ENCODE results near the gene ZDHHC21.

DNA sequence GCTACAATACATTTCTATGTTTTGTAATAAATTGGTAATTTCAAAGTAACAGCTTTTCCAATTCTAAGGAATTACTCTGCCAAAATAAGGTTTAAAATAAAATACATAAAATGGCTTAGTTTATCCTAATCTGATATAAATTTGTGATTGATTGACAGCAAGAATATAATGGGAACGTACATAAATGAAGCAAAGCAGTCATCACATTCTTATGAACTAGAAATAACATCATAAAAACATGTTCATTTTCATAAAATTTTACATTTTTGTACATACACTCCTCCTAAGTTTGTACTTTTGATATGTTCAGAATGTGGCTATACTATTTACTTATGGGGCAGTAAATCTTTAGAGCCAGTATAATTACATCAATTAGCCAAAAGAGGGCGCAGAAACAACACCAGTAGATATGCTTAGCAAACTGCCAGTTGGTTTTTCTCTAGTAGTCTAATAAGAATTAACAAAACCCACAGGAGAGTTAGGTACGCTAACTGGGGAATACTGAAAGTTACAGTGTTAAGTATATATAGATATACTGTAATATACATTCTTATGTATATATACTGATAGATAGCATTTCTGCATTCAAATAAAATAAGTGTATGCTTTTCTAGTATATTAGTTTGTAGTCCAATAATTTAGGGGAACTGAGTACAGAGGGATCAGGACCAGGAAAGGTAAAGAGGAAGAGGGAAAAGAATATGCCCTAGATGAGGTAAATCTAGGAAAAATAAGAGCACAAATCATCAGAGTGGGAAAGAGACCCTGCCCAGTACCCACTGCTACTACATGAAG, 76.8 kb downstream of the ZDHHC21 start:
- TF ChIP-seq, protein P1, sequence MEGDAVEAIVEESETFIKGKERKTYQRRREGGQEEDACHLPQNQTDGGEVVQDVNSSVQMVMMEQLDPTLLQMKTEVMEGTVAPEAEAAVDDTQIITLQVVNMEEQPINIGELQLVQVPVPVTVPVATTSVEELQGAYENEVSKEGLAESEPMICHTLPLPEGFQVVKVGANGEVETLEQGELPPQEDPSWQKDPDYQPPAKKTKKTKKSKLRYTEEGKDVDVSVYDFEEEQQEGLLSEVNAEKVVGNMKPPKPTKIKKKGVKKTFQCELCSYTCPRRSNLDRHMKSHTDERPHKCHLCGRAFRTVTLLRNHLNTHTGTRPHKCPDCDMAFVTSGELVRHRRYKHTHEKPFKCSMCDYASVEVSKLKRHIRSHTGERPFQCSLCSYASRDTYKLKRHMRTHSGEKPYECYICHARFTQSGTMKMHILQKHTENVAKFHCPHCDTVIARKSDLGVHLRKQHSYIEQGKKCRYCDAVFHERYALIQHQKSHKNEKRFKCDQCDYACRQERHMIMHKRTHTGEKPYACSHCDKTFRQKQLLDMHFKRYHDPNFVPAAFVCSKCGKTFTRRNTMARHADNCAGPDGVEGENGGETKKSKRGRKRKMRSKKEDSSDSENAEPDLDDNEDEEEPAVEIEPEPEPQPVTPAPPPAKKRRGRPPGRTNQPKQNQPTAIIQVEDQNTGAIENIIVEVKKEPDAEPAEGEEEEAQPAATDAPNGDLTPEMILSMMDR (conservative IDR thresholded peaks at IDR 0.05 in 1 of 2, IDR thresholded peaks at IDR 0.05 in 1 of 2; ENCODE audit: low read depth in 1 of 2, low read length in 2 of 2), result peak; percentile 59 to 72
- TF ChIP-seq EZH2 (IDR thresholded peaks at IDR 0.05; ENCODE audit: low read length, missing control alignments), result no peak

Measured in fibroblast of lung (primary cell).